Measurements from ENCODE around the gene HMCN1. TPM values are rescaled to one million over a fixed set of nuclear protein-coding genes. Genes with fewer than 3 reads are reported as not detected.

HMCN1 gene
- total and polyA plus RNA-seq, 9 donors = 1.4 to 26.6 (median 3.8) TPM

DNA sequence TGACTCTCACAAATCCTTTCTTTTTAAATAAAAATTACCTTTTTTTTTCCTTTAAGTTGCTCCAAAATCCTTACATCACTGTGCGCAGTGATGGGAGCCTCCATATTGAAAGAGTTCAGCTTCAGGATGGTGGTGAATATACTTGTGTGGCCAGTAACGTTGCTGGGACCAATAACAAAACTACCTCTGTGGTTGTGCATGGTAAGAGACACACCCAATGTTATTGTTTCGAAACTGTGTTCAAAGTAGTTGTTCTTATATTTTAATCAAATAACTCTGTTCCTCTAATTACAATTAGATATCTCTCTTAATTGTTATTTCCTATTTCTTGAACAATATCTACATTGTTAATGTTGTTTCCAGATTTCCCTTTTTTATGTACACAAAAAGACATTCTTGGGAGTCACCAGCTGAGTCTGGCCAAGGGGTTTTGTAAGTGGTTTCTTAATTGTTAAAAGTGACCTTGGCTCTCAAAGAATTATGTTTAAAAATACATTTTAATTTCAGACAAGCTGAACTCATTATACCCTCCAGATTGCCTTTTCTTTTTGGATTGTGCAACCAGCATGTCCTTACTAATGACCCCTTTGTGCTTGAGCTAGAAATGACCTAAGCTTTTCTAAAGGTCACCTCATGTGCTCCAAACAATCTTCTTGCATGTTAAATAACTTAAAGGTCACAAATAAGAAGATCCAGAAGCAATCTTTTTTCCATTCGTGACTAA, 250.1 kb downstream of the HMCN1 start:
- no peaks in the 10 kb centered on the region for H3K9me3 ChIP-seq
- no peak overlapping the region for H3K27ac ChIP-seq
- peaks cover 1% of the 10 kb centered on the region for H3K4me1 ChIP-seq (ENCODE audit: insufficient read depth)
- H3K27me3 ChIP-seq = no peaks in the 10 kb centered on the region
- H3K36me3 ChIP-seq = no peaks in the 10 kb centered on the region
- WGBS, 3 donors = 56 to 61% (median 59%) methylated on average over 4 of the region's 4 CpGs
- TF ChIP-seq EP300 (IDR thresholded peaks at IDR 0.05) = no peak
- no peak for DNase-seq
- intact Hi-C loops (cut with DNase I) = no loop called here
- H3K4me3 ChIP-seq = no peak overlapping the region

DNA sequence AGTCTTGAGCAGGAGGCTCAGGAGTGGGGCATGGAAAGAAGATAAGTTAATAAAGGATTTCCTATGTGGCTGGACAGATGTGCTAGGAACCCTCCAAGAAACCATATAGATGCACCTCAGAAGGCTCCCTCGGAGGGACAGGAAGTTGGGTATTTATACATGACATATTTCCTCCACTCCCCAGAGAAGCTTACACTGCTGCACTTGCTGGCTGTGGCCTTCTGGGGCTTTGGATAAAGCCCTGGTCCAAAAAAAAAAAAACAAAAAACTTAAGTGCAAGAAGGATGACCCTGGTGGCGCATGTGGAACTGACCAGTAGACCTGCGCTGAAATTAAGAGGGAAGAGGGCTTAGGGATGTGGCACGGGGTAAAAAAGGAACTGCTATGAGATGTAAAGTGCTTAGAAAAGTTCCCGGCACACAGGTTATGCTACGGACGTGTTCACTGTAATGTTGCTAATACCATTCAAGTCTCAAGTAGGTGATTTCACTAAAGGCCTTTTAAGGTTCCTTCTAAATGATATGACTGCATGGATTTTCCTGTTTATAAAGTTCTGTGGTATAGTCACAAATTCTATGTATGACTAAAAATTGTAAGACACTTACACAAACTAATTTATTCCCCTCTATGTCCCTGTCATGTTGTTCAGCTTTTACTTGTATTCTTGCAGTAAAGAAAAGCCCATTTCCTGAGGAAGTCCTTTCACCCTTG, 253.6 kb downstream of the HMCN1 start:
- peaks cover 0 to 2% of the 10 kb centered on the region in 2 donors for H3K9me3 ChIP-seq
- H3K4me3 ChIP-seq = no peak overlapping the region
- intact Hi-C loops (cut with DNase I) = no loop called here
- H3K27me3 ChIP-seq = no peaks in the 10 kb centered on the region
- H3K36me3 ChIP-seq = no peaks in the 10 kb centered on the region
- peaks cover 1% of the 10 kb centered on the region for H3K4me1 ChIP-seq (ENCODE audit: insufficient read depth)
- TF ChIP-seq EP300 (IDR thresholded peaks at IDR 0.05) (no peak), POLR2A (IDR thresholded peaks at IDR 0.05) (no peak)
- TF ChIP-seq, protein P1, sequence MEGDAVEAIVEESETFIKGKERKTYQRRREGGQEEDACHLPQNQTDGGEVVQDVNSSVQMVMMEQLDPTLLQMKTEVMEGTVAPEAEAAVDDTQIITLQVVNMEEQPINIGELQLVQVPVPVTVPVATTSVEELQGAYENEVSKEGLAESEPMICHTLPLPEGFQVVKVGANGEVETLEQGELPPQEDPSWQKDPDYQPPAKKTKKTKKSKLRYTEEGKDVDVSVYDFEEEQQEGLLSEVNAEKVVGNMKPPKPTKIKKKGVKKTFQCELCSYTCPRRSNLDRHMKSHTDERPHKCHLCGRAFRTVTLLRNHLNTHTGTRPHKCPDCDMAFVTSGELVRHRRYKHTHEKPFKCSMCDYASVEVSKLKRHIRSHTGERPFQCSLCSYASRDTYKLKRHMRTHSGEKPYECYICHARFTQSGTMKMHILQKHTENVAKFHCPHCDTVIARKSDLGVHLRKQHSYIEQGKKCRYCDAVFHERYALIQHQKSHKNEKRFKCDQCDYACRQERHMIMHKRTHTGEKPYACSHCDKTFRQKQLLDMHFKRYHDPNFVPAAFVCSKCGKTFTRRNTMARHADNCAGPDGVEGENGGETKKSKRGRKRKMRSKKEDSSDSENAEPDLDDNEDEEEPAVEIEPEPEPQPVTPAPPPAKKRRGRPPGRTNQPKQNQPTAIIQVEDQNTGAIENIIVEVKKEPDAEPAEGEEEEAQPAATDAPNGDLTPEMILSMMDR (IDR thresholded peaks at IDR 0.05) = no peak
- WGBS, 3 donors = 95 to 99% (median 95%) methylated on average over 7 of the region's 7 CpGs
- no peak for DNase-seq
- no peak overlapping the region for H3K27ac ChIP-seq

DNA sequence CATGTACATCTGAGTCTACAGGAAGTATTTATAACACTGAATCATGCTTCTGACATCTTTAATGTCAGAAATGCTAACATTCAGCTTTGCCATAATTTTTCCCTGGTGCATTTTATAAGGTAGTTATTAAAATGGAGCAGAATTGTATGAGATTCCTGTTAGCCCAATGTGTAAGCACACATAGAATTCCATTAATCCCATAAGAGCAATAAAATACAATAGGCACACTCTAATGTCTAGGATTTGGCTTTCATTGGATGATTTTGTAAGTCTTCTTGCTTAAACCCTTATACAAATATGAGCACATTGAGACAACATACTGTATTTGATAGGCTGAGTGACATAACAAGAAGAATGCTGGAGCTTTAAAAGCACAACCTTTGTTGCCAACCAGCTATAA, 256.4 kb downstream of the HMCN1 start:
- H3K9me3 ChIP-seq = peaks cover 0 to 2% of the 10 kb centered on the region in 2 donors
- no peaks in the 10 kb centered on the region for H3K36me3 ChIP-seq
- no peak overlapping the region for H3K27ac ChIP-seq
- H3K4me3 ChIP-seq = no peak overlapping the region
- intact Hi-C loops (cut with DNase I) = no loop called here
- H3K4me1 ChIP-seq (ENCODE audit: insufficient read depth) = no peaks in the 10 kb centered on the region
- H3K27me3 ChIP-seq = no peaks in the 10 kb centered on the region
- DNase-seq = no peak
- TF ChIP-seq EP300 (IDR thresholded peaks at IDR 0.05) = no peak

DNA sequence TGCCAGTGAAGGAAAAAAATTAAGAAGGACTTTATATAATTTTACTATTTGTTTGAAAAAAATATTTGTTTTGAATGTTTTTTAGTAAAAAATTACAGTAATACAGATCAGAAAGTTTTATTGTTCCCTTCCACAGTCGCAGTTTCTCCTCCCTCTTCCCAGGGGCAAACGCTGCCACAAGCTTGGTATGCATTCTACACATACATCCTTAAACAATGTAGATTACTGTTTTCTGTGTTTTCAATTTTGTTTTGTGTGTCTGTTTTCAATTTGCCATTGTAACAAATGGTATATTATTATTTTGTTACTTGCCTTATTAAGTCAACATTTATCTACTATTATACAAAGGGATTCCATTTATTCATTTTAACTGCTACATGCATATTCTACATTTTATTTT, 257.1 kb downstream of the HMCN1 start:
- no peak for DNase-seq
- Histone ChIP-seq H3K9me3 (peaks cover 0 to 2% of the 10 kb centered on the region in 2 donors), H3K4me1 (ENCODE audit: insufficient read depth) (no peaks in the 10 kb centered on the region), H3K27ac (no peak overlapping the region), H3K4me3 (no peak overlapping the region), H3K27me3 (no peaks in the 10 kb centered on the region), H3K36me3 (no peaks in the 10 kb centered on the region)
- intact Hi-C loops (cut with DNase I) = no loop called here
- TF ChIP-seq POLR2A (IDR thresholded peaks at IDR 0.05) = no peak
- TF ChIP-seq, protein P1 (IDR thresholded peaks at IDR 0.05) = no peak
- no peak for TF ChIP-seq EP300 (IDR thresholded peaks at IDR 0.05)
- 92 to 97% (median 94%) methylated on average over 2 of the region's 2 CpGs for WGBS, 3 donors

DNA sequence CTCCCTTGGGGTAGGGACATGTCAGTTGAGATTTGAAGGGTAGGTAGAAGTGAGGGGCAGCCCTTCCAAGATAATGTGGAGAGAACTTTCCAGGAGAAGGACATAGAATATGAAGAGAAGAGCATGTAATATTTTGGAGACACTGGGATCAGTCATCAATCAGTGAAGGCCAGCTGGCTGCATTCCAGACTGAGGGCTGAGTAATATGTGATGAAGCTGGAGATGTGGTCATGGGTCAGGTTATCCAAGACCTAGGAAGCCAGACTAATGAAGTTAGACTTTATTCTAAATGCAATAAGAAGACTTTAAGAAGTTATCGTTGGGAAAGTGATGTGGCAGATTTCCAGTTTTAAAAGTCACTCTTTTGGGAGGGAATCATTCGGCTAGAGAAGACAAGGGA, 262.0 kb downstream of the HMCN1 start:
- Histone ChIP-seq H3K36me3 (no peaks in the 10 kb centered on the region), H3K27ac (no peak overlapping the region), H3K9me3 (no peaks in the 10 kb centered on the region), H3K4me3 (no peak overlapping the region), H3K4me1 (ENCODE audit: insufficient read depth) (no peaks in the 10 kb centered on the region), H3K27me3 (no peaks in the 10 kb centered on the region)
- TF ChIP-seq POLR2A (IDR thresholded peaks at IDR 0.05) (no peak), EP300 (IDR thresholded peaks at IDR 0.05) (no peak)
- TF ChIP-seq, protein P1 (IDR thresholded peaks at IDR 0.05) = no peak
- intact Hi-C loops (cut with DNase I) = no loop called here
- peak in 1 of 5 donors; percentile 15 for DNase-seq
- 72 to 86% (median 80%) methylated on average over 2 of the region's 2 CpGs for WGBS, 3 donors
